ENCODE data around the gene GRN.

- peak in 2 of 3 experiments; percentile 22 to 38; a peak in 2 of 4 replicates for TF ChIP-seq CTCF (IDR thresholded peaks at IDR 0.05; ENCODE audit: control extremely low read depth in 1 of 3, insufficient read depth in 1 of 3, low read depth in 1 of 3, low read length in 3 of 3)
- TF ChIP-seq GABPA (IDR thresholded peaks at IDR 0.05; ENCODE audit: borderline replicate concordance, insufficient read depth, low read length) = no peak
- TF ChIP-seq NRF1 (IDR thresholded peaks at IDR 0.05; ENCODE audit: low read depth, low read length) = no peak
- TF ChIP-seq MAFK (IDR thresholded peaks at IDR 0.05; ENCODE audit: low read depth, low read length) = no peak
- TF ChIP-seq SP1 (IDR thresholded peaks at IDR 0.05; ENCODE audit: low read depth, low read length) = no peak
- TF ChIP-seq RFX5 (IDR thresholded peaks at IDR 0.05; ENCODE audit: borderline replicate concordance, low read depth, low read length) = no peak
- no peak for TF ChIP-seq POLR2A (IDR thresholded peaks at IDR 0.05; ENCODE audit: control extremely low read depth in 1 of 2, low read depth in 2 of 2, low read length in 2 of 2)
- TF ChIP-seq SUZ12 (IDR thresholded peaks at IDR 0.05; ENCODE audit: low read length) = no peak
- TF ChIP-seq POLR2AphosphoS5 (IDR thresholded peaks at IDR 0.05; ENCODE audit: low read depth, low read length) = no peak
- no peak for TF ChIP-seq EZH2 (IDR thresholded peaks at IDR 0.05; ENCODE audit: low read depth, low read length, severe bottlenecking)
- TF ChIP-seq TCF12 (IDR thresholded peaks at IDR 0.05; ENCODE audit: low read depth, low read length) = no peak
- TF ChIP-seq GTF2F1 (IDR thresholded peaks at IDR 0.05; ENCODE audit: borderline replicate concordance, low read depth, low read length) = no peak
- TF ChIP-seq EP300 (IDR thresholded peaks at IDR 0.05; ENCODE audit: borderline replicate concordance in 1 of 2, low read depth in 2 of 2, low read length in 2 of 2) = no peak
Measured at GRCh38 chr17:44309472-44309871, 35.6 kb upstream of the GRN start.
